CD4-positive, alpha-beta memory T cell (primary cell): ENCODE results near the gene SCRN3. TPM values are rescaled to one million over a fixed set of nuclear protein-coding genes. Genes with fewer than 3 reads are reported as not detected.
"Not testable (repeated sequence)": the region's sequence is repeated elsewhere in the genome, so short reads cannot be mapped to it uniquely, and the experiment has no call there.

Source experiments
- CTCF ChIA-PET: fragments of 350-600 bp; sonication (Branson Sonifier 250); formaldehyde crosslinking; loops from one replicate; lab custom pipeline; 2021; ENCODE audit warnings: inconsistent platforms; ENCODE audit not compliant: partially characterized antibody; lab: Charles Lee
- POLR2A ChIA-PET: fragments of 350-600 bp; sonication (Branson Sonifier 250); formaldehyde crosslinking; loops from one replicate; lab custom pipeline; 2021; ENCODE audit not compliant: partially characterized antibody; lab: Charles Lee
- DNase-seq, 5 donors: peaks; one replicate each; pipeline versions ENCODE4 v3.0.0 to v3.0.0-alpha.2; 2020 to 2022; ENCODE audit warnings: mixed read lengths in 1 of 5
- H3K27ac ChIP-seq: one replicate; pipeline ENCODE4 v1.7.0; 2013; ENCODE audit warnings: low read depth, low read length
- H3K27me3 ChIP-seq: 2 replicates; pipeline ENCODE4 v1.7.0; 2013; ENCODE audit warnings: mild to moderate bottlenecking, low read length, moderate library complexity; ENCODE audit not compliant: insufficient read depth
- H3K36me3 ChIP-seq: 2 replicates; pipeline ENCODE4 v1.7.0; 2013; ENCODE audit warnings: mild to moderate bottlenecking, low read length, moderate library complexity; ENCODE audit not compliant: insufficient read depth
- H3K4me1 ChIP-seq: 2 replicates; pipeline ENCODE4 v1.7.0; 2013; ENCODE audit warnings: mild to moderate bottlenecking, low read length, moderate library complexity; ENCODE audit not compliant: insufficient read depth
- H3K4me3 ChIP-seq, 2 donors: one replicate each; pipeline ENCODE4 v1.7.0; 2013; ENCODE audit warnings: low read length in 2 of 2, mild to moderate bottlenecking in 1 of 2
- H3K9me3 ChIP-seq, 2 donors: one replicate each; pipeline ENCODE4 v1.7.0; 2013; ENCODE audit warnings: low read length in 2 of 2, control low read depth in 1 of 2; ENCODE audit not compliant: control insufficient read depth in 1 of 2
- H3K27ac Mint-ChIP-seq, 7 donors: one replicate each; pipeline ENCODE4 v1.8.0; 2020 to 2021; ENCODE audit warnings: mixed read lengths in 7 of 7, mild to moderate bottlenecking in 6 of 7, inconsistent platforms in 3 of 7, moderate library complexity in 3 of 7
- H3K27me3 Mint-ChIP-seq, 2 donors: one replicate each; pipeline ENCODE4 v1.8.0; 2020 to 2021; ENCODE audit warnings: mixed read lengths in 2 of 2
- H3K36me3 Mint-ChIP-seq, 2 donors: one replicate each; pipeline ENCODE4 v1.8.0; 2020 to 2021; ENCODE audit warnings: mixed read lengths in 2 of 2, inconsistent platforms in 1 of 2, mild to moderate bottlenecking in 1 of 2
- H3K4me1 Mint-ChIP-seq, 4 donors: one replicate each; pipeline ENCODE4 v1.8.0; 2020 to 2021; ENCODE audit warnings: mixed read lengths in 4 of 4, mild to moderate bottlenecking in 1 of 4
- H3K4me3 Mint-ChIP-seq, 8 donors: one replicate each; pipeline ENCODE4 v1.8.0; 2020 to 2021; ENCODE audit warnings: mixed read lengths in 8 of 8, mild to moderate bottlenecking in 7 of 8, moderate library complexity in 6 of 8, inconsistent platforms in 3 of 8
- H3K9me3 Mint-ChIP-seq, 8 donors: one replicate each; pipeline ENCODE4 v1.8.0; 2020 to 2021; ENCODE audit warnings: mixed read lengths in 8 of 8, mild to moderate bottlenecking in 5 of 8, inconsistent platforms in 3 of 8, moderate library complexity in 1 of 8
- intact Hi-C: fragments of 100-400 bp; cut with micrococcal nuclease; formaldehyde crosslinking; loops from one replicate; pipeline ENCODE4 v1.15.1; 2023
- polyA plus RNA-seq, 2 donors: library from polyadenylated mRNA; unstranded; fragments of 300-500 nt; fragmentation: Illumina TruSeq; gene quantifications; one replicate each; pipeline ENCODE4 v1.2.3, GENCODE V29; 2021
- total RNA-seq, 2 experiments: library from RNA; stranded (reverse); gene quantifications; one replicate each; pipeline ENCODE4 v1.2.3, GENCODE V29; 2021

The SCRN3 gene
- total and polyA plus RNA-seq, 4 experiments from 2014 or later = 10.8 to 15.2 (median 13.2) TPM

DNA sequence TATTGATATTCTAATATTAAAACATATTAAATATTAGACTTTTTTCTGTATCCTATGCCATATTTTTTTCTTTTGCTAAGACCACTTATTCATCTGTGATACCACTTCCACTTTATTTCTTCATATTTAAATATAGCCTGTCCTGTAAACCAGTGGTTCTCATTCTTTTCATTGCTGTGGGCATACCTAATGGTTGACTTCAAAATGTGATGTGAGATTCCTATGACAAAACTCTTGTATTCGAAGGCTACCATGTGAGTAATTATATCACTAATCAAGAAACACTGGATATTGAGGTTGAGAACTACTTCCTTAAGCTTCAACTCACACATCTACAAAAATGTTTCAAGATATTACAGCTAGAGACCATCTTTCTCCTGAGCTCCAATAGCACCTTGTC lies 3.6 kb downstream of the SCRN3 start:
- no peak overlapping the region for H3K4me3 Mint-ChIP-seq
- H3K36me3 Mint-ChIP-seq = peaks cover 32% of the 10 kb centered on the region in 2 donors
- CTCF ChIA-PET = no interaction called here

DNA sequence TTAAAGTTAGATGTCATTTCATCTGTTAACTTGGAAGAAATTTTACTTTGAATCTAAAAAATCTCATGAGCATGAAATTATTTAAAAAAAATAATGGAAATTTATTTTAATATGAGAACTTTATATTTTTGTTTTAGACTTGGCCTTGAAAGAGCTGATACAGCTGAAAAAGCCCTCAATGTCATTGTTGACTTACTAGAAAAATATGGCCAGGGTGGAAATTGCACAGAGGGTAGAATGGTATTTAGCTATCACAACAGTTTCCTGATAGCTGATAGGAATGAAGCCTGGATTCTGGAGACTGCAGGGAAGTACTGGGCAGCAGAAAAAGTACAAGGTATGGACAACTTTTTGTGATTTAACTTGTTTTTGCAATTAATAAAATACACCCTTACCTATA lies 5.3 kb downstream of the SCRN3 start:
- intact Hi-C loops = no loop called here
- H3K9me3 Mint-ChIP-seq = no peaks in the 10 kb centered on the region
- Histone ChIP-seq H3K27me3 (no peaks in the 10 kb centered on the region), H3K4me3 (no peak overlapping the region), H3K36me3 (peaks cover 7% of the 10 kb centered on the region), H3K27ac (no peak overlapping the region), H3K4me1 (peaks cover 9% of the 10 kb centered on the region), H3K9me3 (no peaks in the 10 kb centered on the region)
- CTCF ChIA-PET = interaction anchor here (1.6 kb wide), 1 partner anchor 12 kb away, joined by 3 read pairs; no protein-coding TSS in a partner anchor
- no peak overlapping the region for H3K4me3 Mint-ChIP-seq
- H3K4me1 Mint-ChIP-seq = peaks cover 7 to 16% (median 12%) of the 10 kb centered on the region in 4 donors
- no peaks in the 10 kb centered on the region for H3K27me3 Mint-ChIP-seq
- POLR2A ChIA-PET = no interaction called here
- peaks cover 22 to 32% of the 10 kb centered on the region in 2 donors for H3K36me3 Mint-ChIP-seq
- DNase-seq = no peak
- H3K27ac Mint-ChIP-seq = no peak overlapping the region

More for the DNA sequence above, 3.6 kb downstream of the SCRN3 start:
- Histone ChIP-seq H3K27ac (no peak overlapping the region), H3K9me3 (no peaks in the 10 kb centered on the region), H3K36me3 (peaks cover 7% of the 10 kb centered on the region), H3K4me1 (peaks cover 18% of the 10 kb centered on the region), H3K4me3 (no peak overlapping the region), H3K27me3 (no peaks in the 10 kb centered on the region)
- Mint-ChIP-seq H3K27ac (no peak overlapping the region), H3K9me3 (no peaks in the 10 kb centered on the region), H3K4me1 (peaks cover 13 to 33% (median 21%) of the 10 kb centered on the region in 4 donors), H3K27me3 (no peaks in the 10 kb centered on the region)
- POLR2A ChIA-PET = no interaction called here
- intact Hi-C loops = loop anchor here (5.0 kb wide), 1 partner anchor 152 kb away; the partner anchor contains the start of gene OLA1
- DNase-seq = no peak

DNA sequence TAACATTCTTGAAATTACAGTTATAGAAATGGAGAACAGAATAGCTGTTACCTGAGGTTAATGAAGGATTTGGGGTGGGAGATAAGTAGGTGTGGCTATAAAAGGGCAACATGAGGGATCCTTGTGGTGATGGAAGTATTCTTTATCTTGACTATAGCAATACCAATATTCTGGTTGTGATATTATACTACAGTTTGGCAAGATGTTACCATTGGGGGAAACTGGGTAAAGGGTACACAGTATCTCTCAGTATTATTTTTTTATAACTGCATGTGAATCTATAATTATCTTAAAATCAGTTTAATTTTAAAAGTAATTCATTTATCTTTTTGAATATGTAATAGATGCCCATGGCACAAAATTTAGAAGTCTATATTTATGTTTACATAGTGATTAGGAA lies 8.1 kb downstream of the SCRN3 start:
- H3K9me3 ChIP-seq = no peaks in the 10 kb centered on the region
- intact Hi-C loops = no loop called here
- H3K36me3 ChIP-seq = peaks cover 7% of the 10 kb centered on the region
- Mint-ChIP-seq H3K27me3 (no peaks in the 10 kb centered on the region), H3K4me3 (no peak overlapping the region), H3K4me1 (no peaks in the 10 kb centered on the region), H3K27ac (no peak overlapping the region), H3K36me3 (peaks cover 22 to 32% of the 10 kb centered on the region in 2 donors), H3K9me3 (no peaks in the 10 kb centered on the region)
- no peak for DNase-seq
- H3K4me1 ChIP-seq = no peaks in the 10 kb centered on the region
- no peak overlapping the region for H3K27ac ChIP-seq
- CTCF ChIA-PET = no interaction called here
- no peak overlapping the region for H3K4me3 ChIP-seq
- POLR2A ChIA-PET = no interaction called here
- H3K27me3 ChIP-seq = no peaks in the 10 kb centered on the region

DNA sequence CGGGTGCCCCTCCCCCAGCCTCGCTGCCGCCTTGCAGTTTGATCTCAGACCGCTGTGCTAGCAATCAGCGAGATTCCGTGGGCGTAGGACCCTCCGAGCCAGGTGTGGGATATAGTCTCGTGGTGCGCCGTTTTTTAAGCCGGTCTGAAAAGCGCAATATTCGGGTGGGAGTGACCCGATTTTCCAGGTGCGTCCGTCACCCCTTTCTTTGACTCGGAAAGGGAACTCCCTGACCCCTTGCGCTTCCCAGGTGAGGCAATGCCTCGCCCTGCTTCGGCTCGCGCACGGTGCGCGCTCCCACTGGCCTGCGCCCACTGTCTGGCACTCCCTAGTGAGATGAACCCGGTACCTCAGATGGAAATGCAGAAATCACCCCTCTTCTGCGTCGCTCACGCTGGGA lies 14.5 kb downstream of the SCRN3 start:
- H3K4me3 Mint-ChIP-seq = peak overlapping the region in 2 of 8 donors; percentile 46 to 65
- H3K4me1 ChIP-seq, H3K27me3 ChIP-seq, H3K36me3 ChIP-seq, H3K27ac ChIP-seq, H3K27me3 Mint-ChIP-seq, CTCF ChIA-PET, H3K9me3 Mint-ChIP-seq, H3K27ac Mint-ChIP-seq, H3K4me3 ChIP-seq, intact Hi-C loops, POLR2A ChIA-PET, H3K4me1 Mint-ChIP-seq, DNase-seq, H3K9me3 ChIP-seq: not testable (repeated sequence)
- peaks cover 19 to 22% of the 10 kb centered on the region in 2 donors for H3K36me3 Mint-ChIP-seq

DNA sequence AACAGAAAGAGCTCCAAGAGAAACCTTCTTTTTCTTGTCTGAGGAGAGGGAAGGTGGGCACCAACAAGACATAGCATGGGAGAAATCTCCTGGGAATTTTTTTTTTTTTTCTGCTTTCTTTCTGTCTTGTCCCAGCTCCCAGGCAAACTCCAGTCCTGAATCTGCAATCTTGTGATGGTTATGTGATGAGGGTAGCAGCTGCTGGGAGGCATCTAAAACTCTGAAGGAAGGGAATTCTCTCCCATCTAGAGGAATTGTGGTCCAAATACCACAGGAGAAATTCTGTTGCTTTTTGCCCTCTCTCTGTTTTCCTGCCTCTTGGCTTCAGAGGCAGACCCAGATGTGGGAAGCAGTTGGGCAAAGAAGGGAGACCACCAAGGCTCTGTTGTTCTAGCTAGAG lies 16.7 kb downstream of the SCRN3 start:
- no peak for DNase-seq
- H3K4me1 ChIP-seq = no peaks in the 10 kb centered on the region
- no peak overlapping the region for H3K4me3 ChIP-seq
- POLR2A ChIA-PET = no interaction called here
- peaks cover 3% of the 10 kb centered on the region for H3K36me3 ChIP-seq
- intact Hi-C loops = no loop called here
- CTCF ChIA-PET = interaction anchor here (0.9 kb wide), 1 partner anchor 11 kb away, joined by 3 read pairs; no protein-coding TSS in a partner anchor
- H3K36me3 Mint-ChIP-seq = peaks cover 22 to 27% of the 10 kb centered on the region in 2 donors
- peak overlapping the region in 1 of 7 donors; percentile 12 for H3K27ac Mint-ChIP-seq
- H3K9me3 ChIP-seq = no peaks in the 10 kb centered on the region
- no peak overlapping the region for H3K4me3 Mint-ChIP-seq
- no peak overlapping the region for H3K27ac ChIP-seq
- H3K9me3 Mint-ChIP-seq = no peaks in the 10 kb centered on the region
- H3K27me3 ChIP-seq = no peaks in the 10 kb centered on the region
- H3K27me3 Mint-ChIP-seq = no peaks in the 10 kb centered on the region
- H3K4me1 Mint-ChIP-seq = no peaks in the 10 kb centered on the region

DNA sequence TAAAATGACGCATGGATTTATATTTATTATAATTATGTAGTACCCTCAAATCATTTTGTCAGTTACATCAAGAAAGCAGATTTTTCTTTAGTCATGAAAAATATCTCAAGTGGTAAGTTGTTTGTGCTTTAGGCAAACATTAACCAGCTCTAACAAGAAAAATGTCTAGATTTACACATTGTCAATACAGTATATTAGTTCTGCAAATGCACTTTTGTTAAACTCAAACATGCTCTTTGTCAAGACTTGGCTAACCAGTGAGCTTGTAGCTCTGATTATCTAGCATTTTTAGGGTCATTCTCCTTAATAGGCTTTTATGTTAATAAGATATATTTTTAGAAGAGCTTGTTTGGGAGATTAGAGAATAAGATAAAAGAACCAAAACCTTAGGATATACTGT lies 32.7 kb downstream of the SCRN3 start:
- no peak overlapping the region for H3K4me3 ChIP-seq
- no peaks in the 10 kb centered on the region for H3K9me3 ChIP-seq
- Mint-ChIP-seq H3K4me3 (no peak overlapping the region), H3K36me3 (peaks cover 30 to 34% of the 10 kb centered on the region in 2 donors), H3K27me3 (no peaks in the 10 kb centered on the region), H3K27ac (no peak overlapping the region), H3K4me1 (no peaks in the 10 kb centered on the region), H3K9me3 (peaks cover 0 to 7% (median 2%) of the 10 kb centered on the region in 8 donors)
- intact Hi-C loops = no loop called here
- ChIA-PET POLR2A (no interaction called here), CTCF (no interaction called here)
- peaks cover 3% of the 10 kb centered on the region for H3K36me3 ChIP-seq
- no peaks in the 10 kb centered on the region for H3K27me3 ChIP-seq
- no peak for DNase-seq
- no peaks in the 10 kb centered on the region for H3K4me1 ChIP-seq
- no peak overlapping the region for H3K27ac ChIP-seq

DNA sequence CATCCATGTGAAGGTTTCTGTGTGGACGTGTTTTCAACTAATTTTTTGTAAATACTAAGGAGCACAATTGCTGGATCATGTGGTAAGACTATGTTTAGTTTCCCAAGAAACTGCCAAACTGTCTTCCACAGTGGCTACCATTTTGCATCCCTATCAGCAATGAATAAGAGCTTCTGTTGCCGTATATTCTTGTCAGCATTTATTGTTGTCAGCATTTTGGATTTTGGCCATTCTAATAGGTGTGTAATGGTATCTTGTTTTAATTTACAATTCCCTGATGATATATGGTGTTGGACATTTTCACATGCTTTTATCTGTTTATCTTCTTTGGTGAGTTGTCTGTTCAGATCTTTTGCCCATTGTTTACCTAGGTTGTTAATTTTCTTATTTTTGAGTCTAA lies 34.5 kb downstream of the SCRN3 start:
- no peak for DNase-seq
- H3K4me3 ChIP-seq = no peak overlapping the region
- ChIA-PET CTCF (no interaction called here), POLR2A (no interaction called here)
- H3K4me1 Mint-ChIP-seq = peaks cover 0 to 1% (median 0%) of the 10 kb centered on the region in 4 donors
- intact Hi-C loops = no loop called here
- no peaks in the 10 kb centered on the region for H3K27me3 ChIP-seq
- H3K9me3 ChIP-seq = no peaks in the 10 kb centered on the region
- no peak overlapping the region for H3K27ac Mint-ChIP-seq
- no peaks in the 10 kb centered on the region for H3K4me1 ChIP-seq
- H3K27me3 Mint-ChIP-seq = no peaks in the 10 kb centered on the region
- H3K4me3 Mint-ChIP-seq = no peak overlapping the region
- H3K36me3 ChIP-seq = peaks cover 3% of the 10 kb centered on the region
- H3K36me3 Mint-ChIP-seq = peaks cover 32 to 34% of the 10 kb centered on the region in 2 donors
- peaks cover 0 to 7% (median 2%) of the 10 kb centered on the region in 8 donors for H3K9me3 Mint-ChIP-seq
- no peak overlapping the region for H3K27ac ChIP-seq
